Loucy (cell line): ENCODE results near the gene PDE3B.

ENCODE experiments used
- H2AFZ ChIP-seq: fragments of 200-600 bp; sonication (generic); 2 replicates; pipeline ENCODE4 v1.6.0; 2016; ENCODE audit warnings: antibody characterized with exemption, mild to moderate bottlenecking, low read length, moderate library complexity
- H3F3A ChIP-seq: fragments of 200-600 bp; 2 replicates; pipeline ENCODE4 v1.6.0; 2016; ENCODE audit warnings: antibody characterized with exemption, low read depth, mild to moderate bottlenecking
- H3K27me3 ChIP-seq: fragments of 200-600 bp; sonication (generic); 2 replicates; pipeline ENCODE4 v1.6.1; 2014; ENCODE audit warnings: low read length, mild to moderate bottlenecking; ENCODE audit not compliant: insufficient read depth, poor library complexity, severe bottlenecking
- H3K36me3 ChIP-seq: fragments of 200-600 bp; sonication (generic); 2 replicates; pipeline ENCODE4 v1.6.1; 2016; ENCODE audit warnings: low read length; ENCODE audit not compliant: insufficient read depth
- H3K4me1 ChIP-seq: fragments of 200-600 bp; sonication (generic); 2 replicates; pipeline ENCODE4 v1.5.1; 2014; ENCODE audit warnings: low read length, mild to moderate bottlenecking; ENCODE audit not compliant: insufficient read depth, poor library complexity, severe bottlenecking
- H3K4me2 ChIP-seq: fragments of 200-600 bp; sonication (generic); 2 replicates; pipeline ENCODE4 v1.6.0; 2014; ENCODE audit warnings: antibody characterized with exemption, low read length, low read depth, mild to moderate bottlenecking; ENCODE audit not compliant: poor library complexity, severe bottlenecking
- H3K4me3 ChIP-seq: fragments of 200-600 bp; sonication (generic); 2 replicates; pipeline ENCODE4 v1.5.1; 2014; ENCODE audit warnings: low read length, mild to moderate bottlenecking, mixed read lengths; ENCODE audit not compliant: poor library complexity, severe bottlenecking
- H3K79me2 ChIP-seq: fragments of 200-600 bp; sonication (generic); 2 replicates; pipeline ENCODE4 v1.6.1; 2014; ENCODE audit warnings: low read length; ENCODE audit not compliant: insufficient read depth
- H3K9ac ChIP-seq: fragments of 200-600 bp; sonication (generic); 2 replicates; pipeline ENCODE4 v1.6.0; 2014; ENCODE audit warnings: mild to moderate bottlenecking, low read depth, low read length, moderate library complexity; ENCODE audit not compliant: poor library complexity, severe bottlenecking
- H3K9me2 ChIP-seq: fragments of 200-600 bp; sonication (generic); replicated peaks from 2 replicates; pipeline ENCODE4 v1.6.1; 2016; ENCODE audit warnings: low read depth, low read length, mixed read lengths
- H3K9me3 ChIP-seq: fragments of 200-600 bp; sonication (generic); 2 replicates; pipeline ENCODE4 v1.6.1; 2014; ENCODE audit warnings: mild to moderate bottlenecking, antibody characterized with exemption, low read length, low read depth; ENCODE audit not compliant: insufficient read depth
- H4K20me1 ChIP-seq: fragments of 200-600 bp; sonication (generic); 2 replicates; pipeline ENCODE4 v1.6.0; 2014; ENCODE audit warnings: antibody characterized with exemption, low read length, mild to moderate bottlenecking; ENCODE audit not compliant: insufficient read depth, poor library complexity, severe bottlenecking
- CTCF ChIP-seq: fragments of 200-600 bp; sonication (generic); conservative IDR thresholded peaks from 2 replicates; pipeline ENCODE4 v1.5.1; 2014; ENCODE audit warnings: mild to moderate bottlenecking, antibody characterized with exemption, low read length
- EZH2phosphoT487 ChIP-seq: fragments of 200-600 bp; IDR thresholded peaks from 2 replicates; pipeline ENCODE4 v1.6.1; 2018; ENCODE audit warnings: antibody characterized with exemption, mild to moderate bottlenecking, moderate library complexity, borderline replicate concordance

The PDE3B gene

DNA sequence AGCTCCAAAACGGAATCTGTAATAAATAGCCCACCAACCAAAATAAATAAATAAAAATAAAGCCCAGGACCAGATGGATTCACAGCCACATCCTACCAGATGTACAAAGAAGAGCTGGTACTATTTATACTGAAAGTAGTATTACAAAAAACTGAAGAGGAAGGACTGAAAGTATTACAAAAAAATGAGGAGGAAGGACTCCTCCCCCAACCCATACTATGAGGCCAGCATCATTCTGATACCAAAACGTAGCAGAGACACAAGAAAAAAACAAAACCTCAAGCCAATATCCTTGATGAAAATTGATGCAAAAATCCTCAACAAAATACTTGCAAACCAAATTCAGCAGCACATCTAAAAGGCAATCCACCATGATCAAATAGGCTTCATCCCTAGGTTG is 183.0 kb downstream of the PDE3B start:
- no peak overlapping the region for H3K4me3 ChIP-seq
- H3K36me3 ChIP-seq = peaks cover 23% of the 10 kb centered on the region; the same call in 1 of the 2 replicates
- no peaks in the 10 kb centered on the region for H3K79me2 ChIP-seq
- no peaks in the 10 kb centered on the region; the same call in 1 of the 2 replicates for H3F3A ChIP-seq
- no peaks in the 10 kb centered on the region for H3K4me1 ChIP-seq
- no peak overlapping the region for H2AFZ ChIP-seq
- no peaks in the 10 kb centered on the region for H3K9me2 ChIP-seq
- TF ChIP-seq EZH2phosphoT487 (no peak), CTCF (no peak)
- H3K9ac ChIP-seq = no peak overlapping the region
- H3K9me3 ChIP-seq = 0 out of 2 replicates have a peak, but pooled peaks cover 5% of the 10 kb centered on the region
- no peaks in the 10 kb centered on the region for H3K27me3 ChIP-seq
- H4K20me1 ChIP-seq = no peaks in the 10 kb centered on the region
- H3K4me2 ChIP-seq = no peak overlapping the region

DNA sequence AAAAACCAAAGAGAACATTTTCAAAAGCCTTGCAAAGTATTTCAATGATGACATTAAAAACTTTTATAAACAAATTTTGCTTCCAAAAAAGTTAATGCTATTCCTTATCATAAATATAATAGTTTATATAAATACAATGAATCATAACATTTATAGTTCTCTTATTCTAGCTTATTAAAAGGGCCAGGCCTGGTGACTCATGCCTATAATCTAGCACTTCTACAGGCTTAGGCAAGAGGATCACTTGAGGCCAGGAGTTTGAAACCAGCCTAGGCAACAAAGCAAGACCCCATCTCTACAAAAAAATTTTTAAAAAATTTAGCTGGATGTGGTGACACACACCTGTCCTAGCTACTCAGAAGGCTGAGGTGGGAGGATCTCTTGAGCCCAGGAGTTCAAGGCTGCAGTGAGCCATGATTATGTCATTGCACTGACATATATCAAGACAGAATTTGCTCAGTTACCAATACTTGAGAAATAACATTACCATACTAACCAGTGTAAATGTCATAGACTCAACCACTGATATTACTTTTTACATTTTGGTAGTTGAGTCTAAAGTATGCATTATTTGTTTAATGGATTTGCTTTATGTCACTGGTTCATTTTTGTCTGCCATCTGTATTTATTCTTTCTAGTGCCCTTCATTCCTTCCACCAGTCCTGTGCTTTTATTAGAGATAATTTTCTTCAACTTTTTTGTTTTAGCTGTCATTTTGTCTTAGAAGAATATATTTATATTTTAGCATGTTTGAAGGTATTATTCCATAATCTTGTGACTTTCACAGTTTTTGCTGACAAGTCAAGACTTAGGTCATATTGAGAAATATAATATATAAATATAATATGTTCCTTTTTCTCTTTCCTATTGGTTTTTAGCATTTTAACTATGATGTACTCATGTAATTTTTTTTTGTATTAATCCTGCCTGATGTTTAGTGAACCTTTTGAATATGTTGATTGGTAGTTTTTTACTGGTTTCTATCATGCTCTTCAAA is 192.2 kb downstream of the PDE3B start:
- Histone ChIP-seq H4K20me1 (no peaks in the 10 kb centered on the region), H3K4me2 (no peak overlapping the region), H3K36me3 (peaks cover 8% of the 10 kb centered on the region; the same call in 1 of the 2 replicates), H3F3A (no peaks in the 10 kb centered on the region), H3K9me2 (no peaks in the 10 kb centered on the region), H2AFZ (no peak overlapping the region), H3K9ac (no peak overlapping the region), H3K9me3 (no peaks in the 10 kb centered on the region), H3K4me3 (no peak overlapping the region), H3K79me2 (no peaks in the 10 kb centered on the region), H3K27me3 (no peaks in the 10 kb centered on the region), H3K4me1 (no peaks in the 10 kb centered on the region)
- TF ChIP-seq EZH2phosphoT487 (no peak), CTCF (no peak)

DNA sequence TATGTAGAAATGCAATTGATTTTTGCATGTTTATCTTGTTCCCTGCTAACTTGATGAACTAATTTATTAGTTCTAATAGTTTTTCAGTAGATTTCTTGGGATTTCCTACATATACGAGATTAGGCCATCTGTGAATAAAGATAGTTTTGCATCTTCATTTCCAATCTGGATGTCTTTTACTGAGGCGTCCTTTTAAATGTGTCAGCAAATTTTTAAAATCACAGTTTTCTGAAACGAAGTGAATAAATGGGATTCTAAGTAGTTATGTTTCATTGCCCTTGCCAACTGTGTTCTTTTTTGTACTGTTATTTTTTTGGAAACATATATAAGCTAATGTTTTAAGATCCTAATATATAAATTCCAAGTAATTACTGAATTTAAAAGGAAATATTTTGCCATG is 198.4 kb downstream of the PDE3B start:
- Histone ChIP-seq H3K27me3 (no peaks in the 10 kb centered on the region), H3K9ac (no peak overlapping the region), H3K9me2 (no peaks in the 10 kb centered on the region), H3K4me3 (no peak overlapping the region), H3F3A (no peaks in the 10 kb centered on the region), H3K79me2 (no peaks in the 10 kb centered on the region), H3K9me3 (no peaks in the 10 kb centered on the region), H3K4me1 (no peaks in the 10 kb centered on the region), H3K4me2 (no peak overlapping the region), H2AFZ (no peak overlapping the region), H3K36me3 (peaks cover 19% of the 10 kb centered on the region; the same call in 1 of the 2 replicates), H4K20me1 (no peaks in the 10 kb centered on the region)
- TF ChIP-seq EZH2phosphoT487 (no peak), CTCF (no peak)
